Stimulated activated CD4-positive, alpha-beta T cell treated with anti-CD3 and anti-CD28 coated beads, Interleukin-2, amount 100 ng/mL, for 48 hours (primary cell): ENCODE data around the gene THSD8.
A peak's percentile ranks its signal among the peaks of the same experiment; 100 is the strongest.

Source experiments
- DNase-seq, 2 donors: peaks; one replicate each; pipeline ENCODE4 v3.0.0-alpha.2; 2020

Gene THSD8

DNA sequence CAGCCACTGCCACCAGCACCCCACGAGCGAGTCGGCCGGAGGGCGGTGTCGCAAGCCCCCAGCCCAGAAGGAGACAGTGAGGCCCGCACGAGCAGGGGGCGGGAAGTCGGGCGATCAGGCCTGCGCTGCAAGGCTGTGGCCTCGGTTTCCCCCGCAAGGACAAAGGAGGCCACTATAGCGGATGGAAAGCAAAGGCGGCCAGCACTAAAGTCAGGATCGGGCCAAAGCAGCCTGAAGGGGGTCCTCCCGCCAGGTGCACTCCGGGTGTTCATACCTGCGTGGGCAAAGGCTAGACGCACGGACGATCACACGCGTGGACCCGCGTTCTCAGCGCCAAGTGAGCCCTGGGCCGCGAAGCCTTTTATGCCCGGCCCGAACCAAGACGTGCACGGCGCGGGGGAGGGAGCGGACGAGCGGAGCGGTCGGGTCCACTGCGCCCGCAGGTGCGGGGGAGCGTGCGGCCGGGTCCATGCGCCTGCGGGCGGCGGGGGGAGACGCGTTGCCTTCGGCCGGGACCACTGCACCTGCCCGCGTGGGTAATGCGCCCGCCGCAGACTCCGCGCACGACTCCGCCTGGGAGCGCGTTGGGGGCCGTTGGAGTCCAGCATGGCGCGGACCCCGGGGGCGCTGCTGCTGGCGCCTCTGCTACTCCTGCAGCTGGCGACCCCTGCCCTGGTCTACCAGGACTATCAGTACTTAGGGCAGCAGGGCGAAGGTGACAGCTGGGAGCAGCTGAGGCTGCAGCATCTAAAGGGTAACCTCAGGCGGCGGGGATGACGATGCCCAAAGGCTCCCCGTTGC lies at the start of gene THSD8, which contains the start of gene PRDX2:
Gene THSD8 (plus strand): TSS at position 604 of the 801 bp plus-strand sequence. CDS start 3 bp downstream, at position 607.
Gene PRDX2 (minus strand): TSS at position 335 of the 801 bp plus-strand sequence. CDS start 539 bp downstream, outside the sequence.
- peak; percentile 68 to 81 for DNase-seq

DNA sequence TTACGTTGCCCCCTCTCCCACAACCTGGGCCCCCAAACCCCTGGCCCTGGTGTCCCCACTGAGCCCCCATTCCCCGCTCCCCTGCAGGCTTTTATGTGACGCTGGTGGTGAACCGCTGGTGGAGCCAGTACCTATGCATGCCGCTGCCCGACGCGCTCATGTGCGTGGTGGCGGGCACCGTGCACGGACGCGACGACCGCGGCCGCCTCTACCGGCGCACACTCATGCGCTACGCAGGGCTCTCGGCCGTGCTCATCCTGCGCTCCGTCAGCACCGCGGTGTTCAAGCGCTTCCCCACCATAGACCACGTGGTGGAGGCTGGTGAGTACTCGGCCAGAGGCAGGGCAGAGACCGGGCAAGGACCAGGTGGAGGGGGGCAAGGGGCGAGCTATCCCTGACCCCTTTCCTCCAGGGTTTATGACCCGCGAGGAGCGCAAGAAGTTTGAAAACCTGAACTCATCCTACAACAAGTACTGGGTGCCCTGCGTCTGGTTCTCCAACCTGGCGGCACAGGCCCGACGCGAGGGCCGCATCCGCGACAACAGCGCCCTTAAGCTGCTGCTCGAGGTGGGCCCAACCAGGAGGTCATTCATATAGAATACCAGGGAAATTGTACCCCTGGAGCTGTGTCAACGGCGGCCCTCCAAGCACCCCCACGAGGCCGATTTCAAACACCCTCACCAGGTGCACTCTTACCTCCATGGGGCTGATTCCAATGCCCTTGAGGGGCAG lies 47.2 kb upstream of the THSD8 start:
- no peak for DNase-seq

DNA sequence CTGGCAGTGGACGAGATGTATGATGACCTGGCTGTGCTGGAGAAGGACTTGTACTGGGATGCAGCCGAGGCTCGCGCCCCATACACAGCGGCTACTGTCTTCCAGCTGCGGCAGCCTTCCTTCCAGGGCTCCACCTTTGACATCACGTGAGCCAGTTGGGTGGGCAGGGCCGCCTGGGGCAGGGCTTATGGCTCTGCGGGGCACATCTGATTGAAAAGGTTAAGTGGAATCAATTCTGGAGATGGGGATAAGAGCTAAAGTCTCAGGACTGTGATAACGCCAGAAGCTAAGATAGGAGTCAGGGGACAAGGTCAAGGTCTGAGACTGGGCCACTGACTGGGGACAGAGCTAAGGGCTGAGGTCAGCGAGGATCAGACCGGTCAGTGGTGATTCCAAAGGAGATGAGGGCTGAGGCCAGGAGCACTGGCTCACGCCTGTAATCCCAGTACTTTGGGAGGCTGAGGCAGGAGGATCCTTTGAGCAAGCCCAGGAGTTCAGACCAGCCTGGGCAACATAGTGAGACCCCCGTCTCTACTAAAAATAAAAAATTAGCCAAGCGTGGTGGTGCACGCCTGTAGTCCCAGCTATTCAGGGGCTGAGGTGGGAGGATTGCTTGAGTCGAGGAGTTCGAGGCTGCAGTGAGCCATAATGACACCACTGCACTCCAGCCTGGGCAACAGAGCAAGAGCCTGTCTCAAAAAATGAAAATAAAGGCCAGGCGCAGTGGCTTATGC lies 45.6 kb upstream of the THSD8 start:
- DNase-seq = no peak

DNA sequence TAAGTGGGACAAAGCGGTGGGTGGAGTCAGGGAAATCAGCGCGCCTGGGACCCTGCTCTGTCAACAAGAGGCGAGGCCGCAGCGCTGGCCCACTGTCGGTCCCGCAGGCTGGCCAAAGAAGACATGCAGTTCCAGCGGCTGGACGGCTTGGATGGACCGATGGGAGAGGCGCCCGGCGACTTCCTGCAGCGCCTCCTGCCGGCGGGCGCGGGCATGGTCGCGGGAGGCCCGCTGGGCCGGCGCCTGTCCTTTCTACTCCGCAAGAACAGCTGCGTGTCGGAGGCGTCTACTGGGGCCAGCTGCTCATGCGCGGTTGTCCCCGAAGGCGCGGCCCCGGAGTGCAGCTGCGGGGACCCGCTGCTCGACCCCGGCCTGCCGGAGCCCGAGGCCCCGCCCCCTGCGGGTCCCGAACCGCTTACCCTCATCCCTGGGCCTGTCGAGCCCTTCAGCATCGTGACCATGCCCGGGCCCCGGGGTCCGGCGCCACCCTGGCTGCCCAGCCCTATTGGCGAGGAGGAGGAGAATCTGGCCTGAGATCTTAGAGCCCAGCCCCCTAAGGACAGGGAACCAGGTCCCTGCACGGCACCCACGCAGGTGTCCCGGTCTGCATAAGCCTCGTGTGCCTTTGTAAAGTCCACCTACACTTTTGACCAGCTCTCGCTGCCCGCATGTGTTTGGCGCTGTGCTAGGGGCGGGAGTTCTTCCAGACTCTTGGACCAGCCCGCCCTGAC lies 44.2 kb upstream of the THSD8 start:
- peak; percentile 71 to 78 for DNase-seq

DNA sequence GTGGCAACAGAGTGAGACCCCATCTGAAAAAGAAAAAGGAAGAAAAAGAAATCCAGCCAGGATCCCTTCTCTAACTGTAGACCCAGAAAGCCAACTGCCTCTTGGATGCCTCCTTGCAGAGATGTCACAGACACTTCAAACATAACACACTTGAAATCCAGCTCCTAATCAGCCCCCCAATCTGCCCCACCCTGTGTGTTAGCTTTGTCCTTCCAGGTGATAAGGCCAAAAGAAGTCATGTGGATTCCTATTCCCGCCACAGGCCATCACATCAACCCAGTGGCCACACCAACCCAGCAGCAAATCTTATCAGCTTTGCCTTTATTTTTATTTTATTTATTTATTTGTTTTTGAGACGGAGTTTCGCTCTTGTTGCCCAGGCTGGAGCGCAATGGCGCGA lies 42.2 kb upstream of the THSD8 start:
- DNase-seq = no peak

DNA sequence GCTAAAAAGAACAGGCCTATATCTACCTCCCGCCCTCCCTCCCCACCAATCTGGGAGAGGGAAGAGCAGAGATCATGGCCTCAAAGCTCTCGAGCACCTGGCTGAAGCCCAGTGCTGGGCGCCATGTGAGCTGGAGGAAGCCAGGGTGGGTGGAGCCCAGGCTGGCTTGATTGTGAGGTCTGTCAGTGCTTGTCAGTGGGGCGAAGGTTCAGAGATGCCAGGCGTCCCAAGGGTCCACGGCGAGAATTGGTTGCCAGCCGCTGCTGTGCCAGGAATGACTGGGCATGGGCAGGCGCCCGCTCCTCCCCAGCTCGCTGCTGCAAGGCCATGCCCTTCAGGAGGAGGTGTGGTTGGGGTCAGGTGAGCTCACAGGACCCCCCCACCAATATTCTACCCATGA lies 38.8 kb upstream of the THSD8 start:
- DNase-seq = no peak

DNA sequence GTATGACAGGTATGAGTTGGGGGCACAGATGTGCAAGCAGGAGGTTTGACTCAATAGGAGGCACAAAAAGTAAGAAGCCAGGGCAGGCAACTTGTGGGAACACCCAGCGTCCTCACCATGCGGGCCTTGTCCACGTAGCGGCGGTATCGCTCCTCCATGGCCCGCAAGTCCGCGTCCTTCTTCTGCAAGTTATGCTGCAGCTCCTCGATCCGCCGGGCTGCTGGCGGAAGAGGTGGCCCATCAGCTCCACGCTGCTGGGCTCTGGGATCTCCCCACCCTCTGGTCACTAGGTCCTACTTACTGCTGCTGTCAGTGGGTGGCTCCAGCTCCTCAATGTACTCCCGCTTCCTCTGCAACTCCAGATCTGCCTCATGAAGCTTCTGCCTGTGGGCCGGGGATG lies 37.2 kb upstream of the THSD8 start:
- no peak for DNase-seq

DNA sequence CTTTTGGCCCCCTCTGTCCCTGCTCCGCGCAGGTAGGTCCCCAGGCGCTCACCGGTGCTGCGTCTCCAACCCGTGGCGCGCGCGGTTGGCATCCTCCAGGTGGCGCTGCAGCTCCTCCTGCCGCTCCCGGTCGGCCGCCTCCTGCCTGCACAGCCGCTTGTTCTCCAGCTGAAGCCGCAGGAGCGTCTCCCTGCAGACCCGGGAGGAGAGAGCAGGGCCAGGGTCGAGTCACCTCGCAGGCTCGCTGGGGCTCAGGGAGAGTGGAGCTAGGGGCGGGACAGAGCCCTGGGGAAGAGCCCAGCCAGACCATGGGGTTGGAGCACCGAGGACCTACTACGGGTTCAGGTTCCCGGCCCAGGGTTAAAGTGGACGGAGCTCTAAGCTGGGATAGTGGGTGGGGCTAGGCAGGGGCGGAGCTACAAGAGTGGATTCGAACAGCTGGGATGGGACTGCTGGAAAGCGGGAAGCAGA lies 35.8 kb upstream of the THSD8 start:
- DNase-seq = peak in 1 of 2 donors; percentile 92

DNA sequence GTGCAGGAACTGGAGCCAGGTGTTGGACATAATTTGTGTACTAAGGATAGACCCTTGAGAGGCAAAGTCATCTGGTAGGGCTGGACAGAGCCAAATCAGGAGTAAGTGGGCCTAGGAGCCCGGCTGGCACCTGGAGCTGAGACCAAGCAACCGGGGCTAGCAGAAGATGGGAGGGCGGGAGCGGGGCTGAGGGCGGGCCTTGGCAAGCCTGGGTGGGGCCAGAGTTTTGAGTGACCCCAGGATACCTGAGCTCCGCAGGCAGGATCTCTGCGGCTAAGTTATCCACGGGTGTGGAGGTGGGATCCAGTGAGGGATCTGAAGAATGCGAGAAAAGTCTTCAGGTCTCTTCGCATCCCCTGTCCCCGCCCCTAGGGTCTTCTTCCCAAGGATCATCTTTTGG lies 34.7 kb upstream of the THSD8 start:
- DNase-seq = no peak

DNA sequence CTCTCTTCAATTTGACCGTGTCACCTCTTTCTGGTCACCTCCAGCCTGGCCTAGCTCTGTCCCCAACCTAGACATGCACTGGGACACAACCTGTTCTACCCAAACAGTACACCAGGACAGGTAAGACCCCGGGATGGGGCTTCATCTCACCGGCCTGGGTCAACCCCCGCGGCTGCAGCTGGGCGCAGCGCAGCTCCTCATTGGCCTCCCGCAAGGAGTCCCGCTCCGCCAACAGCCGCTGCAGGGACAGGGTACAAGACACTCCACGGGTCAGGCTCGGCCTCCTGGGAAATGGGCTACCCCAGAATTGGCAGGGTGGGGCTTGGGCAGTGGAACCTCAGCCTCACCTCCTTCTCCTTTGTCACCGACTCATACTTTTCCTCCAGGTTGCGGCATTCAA lies 34.2 kb upstream of the THSD8 start:
- no peak for DNase-seq

DNA sequence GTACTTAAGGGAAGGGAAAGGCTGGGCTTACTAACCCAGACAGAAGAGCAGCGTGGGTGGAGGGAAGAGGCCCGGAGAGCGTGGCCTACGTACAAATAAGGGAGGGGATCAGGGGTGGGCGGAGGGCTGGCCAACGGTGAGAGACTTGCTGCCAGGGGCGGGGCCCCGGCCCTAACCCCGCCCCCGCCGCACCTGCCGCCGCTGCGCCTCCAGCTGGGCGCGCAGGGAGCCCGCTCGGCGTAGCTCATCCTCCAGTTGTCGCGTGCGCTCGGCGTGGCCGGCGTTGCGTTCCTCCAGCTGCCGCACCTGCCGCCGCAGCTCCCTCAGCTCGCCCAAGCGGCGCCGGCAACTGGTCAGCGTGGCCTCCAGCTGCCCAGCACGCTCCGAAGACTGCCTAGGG lies 32.2 kb upstream of the THSD8 start:
- peak; percentile 33 to 48 for DNase-seq

DNA sequence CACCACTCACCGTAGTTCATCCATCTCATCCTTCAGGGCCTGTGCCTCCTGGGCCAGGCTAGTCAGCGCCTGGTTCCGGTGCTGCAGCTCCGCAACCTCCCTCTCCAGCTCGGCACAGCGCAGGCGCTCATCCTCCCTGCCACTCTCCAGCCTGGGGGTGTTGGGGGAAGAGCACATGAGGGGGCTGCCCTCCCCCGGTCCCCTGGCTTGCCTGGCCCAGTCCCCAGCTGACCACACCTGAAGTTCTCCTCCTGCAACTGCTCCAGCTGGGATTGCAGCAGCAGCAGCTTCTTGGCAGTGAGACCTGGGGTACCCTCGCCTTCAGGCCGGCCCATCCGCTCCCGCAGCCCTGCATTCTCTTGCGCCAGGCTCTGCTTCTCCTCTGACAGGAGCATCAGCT lies 30.9 kb upstream of the THSD8 start:
- DNase-seq = no peak

DNA sequence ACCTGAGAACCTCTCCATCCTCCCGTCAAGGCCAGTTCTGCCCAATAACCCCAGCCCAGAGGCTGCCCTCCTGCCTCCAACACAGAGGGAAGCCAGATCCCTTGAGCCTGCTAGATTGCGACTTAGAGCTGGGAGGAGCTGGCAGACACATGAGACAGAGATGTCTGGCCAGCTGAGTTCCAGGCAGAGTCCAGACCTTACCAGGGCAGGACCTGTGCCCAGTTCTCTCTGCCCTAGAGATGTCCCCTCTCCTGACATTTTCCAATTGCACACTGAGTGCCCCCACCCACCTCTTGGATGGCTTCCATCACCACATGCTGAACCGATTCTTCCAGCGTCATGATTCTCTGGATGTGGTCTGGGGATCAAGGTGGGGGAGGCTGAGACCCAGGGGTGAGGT lies 29.5 kb upstream of the THSD8 start:
- DNase-seq = no peak

DNA sequence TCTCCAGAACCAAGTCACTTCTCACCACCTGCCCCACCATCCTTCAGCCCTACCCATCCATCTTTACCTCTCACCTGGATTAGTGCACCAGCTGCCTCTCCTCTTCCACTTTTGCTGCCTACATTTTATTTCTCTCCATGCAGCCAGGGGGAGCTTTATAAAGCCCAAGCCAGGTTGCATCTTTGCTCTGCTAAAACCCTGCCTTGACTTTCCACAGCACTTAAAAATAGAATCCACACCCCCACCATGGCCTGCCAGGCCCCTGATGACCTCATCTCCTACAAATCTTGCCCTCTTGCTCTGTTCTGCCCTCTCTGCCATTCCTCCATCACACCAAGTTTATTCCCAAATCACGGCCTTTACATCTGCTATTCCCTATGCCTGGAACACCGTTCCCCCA lies 28.3 kb upstream of the THSD8 start:
- DNase-seq = no peak

DNA sequence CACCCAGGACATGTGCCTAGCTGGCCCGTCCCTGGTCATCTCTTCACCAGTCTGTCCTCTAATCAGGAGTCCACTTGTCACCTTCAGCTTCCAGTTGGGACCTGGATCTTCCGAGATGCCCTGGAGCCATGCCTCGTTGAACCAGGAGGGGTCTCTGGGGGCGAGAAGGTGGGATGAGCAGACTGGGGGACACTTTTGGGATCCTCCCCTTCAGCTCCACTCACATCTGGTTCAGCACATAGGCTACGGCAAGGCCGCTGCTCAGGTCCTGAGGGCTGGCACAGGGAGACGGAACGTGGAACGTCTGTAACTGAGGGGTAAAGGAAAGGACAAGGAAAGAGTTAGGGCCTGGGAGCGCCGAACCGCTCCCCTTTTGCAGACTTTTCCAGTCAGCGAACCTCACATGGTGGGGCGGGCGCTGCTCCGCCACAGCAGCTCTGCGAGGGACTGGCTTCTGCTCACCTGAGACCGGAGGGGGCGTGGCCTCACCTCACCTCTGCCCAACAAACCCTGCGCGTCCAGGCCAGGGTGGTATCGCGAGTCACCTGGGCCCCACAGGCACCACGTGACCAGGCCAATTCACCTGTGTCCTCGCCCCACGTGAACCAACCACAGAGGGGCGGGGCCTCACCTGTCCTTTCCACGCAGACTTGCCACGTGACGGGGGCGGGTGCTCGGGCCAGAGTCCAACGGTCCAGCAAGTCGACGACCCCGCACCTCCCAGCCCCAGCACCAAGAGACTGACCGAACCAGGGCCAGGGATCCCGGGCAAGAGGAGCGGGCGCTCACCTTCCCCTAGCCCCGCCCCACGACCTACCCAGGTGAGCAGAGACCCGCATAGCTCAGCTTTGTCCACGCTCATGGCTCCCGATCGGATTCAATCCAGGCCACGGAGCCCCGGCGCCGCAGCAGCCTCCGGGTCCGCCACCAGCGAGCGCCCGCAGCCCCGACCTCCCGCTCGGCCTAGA lies 27.0 kb upstream of the THSD8 start, which contains the start of gene HOOK2:
Gene HOOK2 (minus strand): TSS at position 965 of the 968 bp plus-strand sequence. CDS start 103 bp downstream, at position 862.
- no peak for DNase-seq

DNA sequence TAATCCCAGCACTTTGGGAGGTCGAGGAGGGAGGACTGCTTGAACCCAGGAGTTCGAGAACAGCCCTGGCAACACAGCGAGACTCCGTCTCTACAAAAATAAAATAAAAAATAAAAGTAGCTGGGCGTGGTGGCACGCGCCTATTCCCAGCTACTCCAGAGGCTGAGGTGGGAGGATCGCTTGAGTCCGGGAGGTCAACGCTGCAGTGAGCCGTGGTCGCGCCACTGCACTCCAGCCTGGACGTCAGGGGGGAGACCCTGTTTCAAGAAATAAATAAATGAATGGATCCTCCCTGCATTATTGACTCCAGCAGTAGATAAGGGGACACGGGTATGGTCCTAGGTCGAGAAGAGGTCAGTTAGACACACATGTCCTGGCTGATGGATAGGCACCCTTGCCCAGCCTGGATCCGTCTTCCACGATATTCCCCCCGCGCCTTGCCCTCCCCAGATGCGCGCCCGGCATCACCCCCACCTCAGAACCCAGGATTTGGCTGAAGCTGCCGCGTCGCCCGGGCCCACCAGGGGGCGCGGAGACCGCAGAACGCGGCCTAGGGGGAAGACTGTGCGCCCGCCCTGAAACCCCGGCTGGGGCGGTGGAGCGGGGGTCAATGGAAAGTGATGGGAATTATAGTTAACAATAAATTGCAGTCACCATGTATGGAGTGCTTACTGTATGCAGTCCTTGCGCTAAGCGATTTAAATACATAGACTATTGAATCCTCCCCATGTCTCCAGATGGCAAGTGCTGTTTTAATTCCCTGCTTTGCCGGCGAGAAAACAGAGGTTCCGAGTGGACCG lies 24.5 kb upstream of the THSD8 start:
- DNase-seq = peak; percentile 84 to 87

DNA sequence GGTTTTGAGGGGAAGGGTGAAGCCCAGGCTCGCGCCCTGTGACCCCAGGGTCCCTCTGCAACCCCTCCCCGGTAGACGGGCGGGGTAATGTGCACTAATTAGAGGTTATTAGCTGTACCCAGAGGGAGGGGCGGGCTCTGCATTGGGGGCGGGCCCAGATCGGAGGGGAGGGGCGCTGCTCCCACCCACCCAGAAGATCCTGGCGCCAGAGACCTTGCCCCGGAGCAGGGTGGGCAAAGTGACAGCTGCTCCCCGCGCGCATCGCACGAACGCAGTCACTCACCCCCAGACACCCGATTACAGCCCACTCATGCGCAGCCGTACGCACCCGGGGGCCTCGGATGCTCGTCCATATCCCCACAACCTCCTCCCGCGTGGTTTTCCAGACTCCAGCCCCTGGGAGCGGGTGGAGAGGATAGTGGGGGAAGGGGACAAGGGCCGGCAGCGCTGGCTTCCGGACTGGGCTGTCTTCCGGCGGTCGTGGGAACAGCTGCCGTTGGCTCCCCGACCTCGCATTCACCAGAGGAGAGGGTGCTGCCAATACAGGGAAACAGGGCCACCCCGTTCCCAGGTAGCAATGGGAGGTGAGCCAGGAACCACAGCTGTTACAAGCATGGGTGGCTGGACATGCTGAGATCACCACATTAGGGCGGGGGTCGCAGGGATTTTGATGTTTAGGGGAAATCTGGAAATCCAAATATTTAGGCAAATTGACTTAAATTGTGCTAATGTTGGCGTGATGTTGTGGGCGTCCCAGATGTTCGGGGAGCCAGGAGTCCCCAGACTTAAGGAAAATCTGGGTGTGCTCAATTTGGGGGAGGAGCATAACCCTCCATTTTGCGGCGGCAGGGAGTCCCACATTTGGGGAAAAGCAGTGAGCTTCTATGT lies 23.6 kb upstream of the THSD8 start:
- DNase-seq = peak in 1 of 2 donors; percentile 48

DNA sequence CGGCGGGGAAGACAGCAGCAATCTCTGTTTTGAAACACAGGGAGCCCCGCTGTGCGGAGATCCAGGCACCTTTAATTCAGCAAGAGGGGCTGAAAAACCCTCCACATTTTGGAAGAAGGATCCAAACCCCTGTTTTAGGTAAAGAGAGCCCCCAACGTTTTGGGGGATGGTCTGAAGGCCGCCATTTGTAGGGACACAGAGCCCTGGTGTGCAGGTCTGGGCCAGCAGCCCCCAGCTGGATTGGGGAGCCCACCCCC lies 23.0 kb upstream of the THSD8 start:
- no peak for DNase-seq

DNA sequence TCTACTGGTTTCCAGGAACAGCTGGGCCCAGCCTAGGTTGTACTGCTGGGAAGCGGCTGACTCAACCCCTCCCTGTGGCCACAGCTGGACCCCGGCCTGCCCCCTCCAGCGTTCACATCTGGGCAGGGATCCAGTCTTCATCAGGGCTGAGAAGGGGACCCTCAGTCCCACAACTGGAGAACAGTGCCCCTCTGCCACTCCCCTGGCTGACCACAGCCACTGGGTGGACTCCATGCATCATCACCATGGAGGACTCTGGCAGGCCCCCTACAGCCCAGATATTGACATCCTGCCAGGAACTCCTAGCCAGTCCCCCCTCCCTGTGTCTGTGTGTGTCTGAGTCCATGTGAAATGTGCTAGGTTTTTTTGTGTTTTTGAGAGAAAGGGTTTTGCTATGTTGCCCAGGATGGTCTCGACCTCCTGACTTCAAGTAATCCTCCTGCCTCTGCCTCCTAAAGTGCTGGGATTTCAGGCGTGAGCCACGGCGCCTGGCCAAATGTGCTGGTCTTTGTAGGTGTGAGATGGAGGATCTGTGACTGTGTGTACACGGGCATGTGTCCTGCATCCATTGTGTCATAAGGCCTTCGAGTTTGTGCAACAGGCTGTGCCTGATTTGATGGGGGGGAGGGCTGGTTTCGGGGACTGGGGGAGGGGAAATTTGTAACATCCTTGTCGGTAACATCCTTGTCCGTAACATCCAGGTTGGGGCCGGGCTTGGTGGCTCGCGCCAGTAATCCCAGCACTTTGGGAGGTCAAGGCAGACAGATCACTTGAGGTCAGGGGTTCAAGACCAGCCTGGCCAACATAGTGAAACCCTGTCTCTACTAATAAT lies 22.5 kb upstream of the THSD8 start:
- DNase-seq = no peak
